Endothelial cell of umbilical vein (primary cell): ENCODE results near the gene NAV3.

Experiments
- CTCF ChIP-seq, 2 donors: IDR thresholded peaks; 1 replicate in 1 of 2; 2 replicates in 1 of 2; pipeline ENCODE4 v1.5.1; 2011; ENCODE audit warnings: low read length in 2 of 2, mild to moderate bottlenecking in 2 of 2, moderate library complexity in 2 of 2, control low read depth in 1 of 2, inconsistent platforms in 1 of 2, low read depth in 1 of 2; ENCODE audit not compliant: insufficient read depth in 1 of 2; ENCODE audit errors: extremely low read depth in 1 of 2
- FOS ChIP-seq: IDR thresholded peaks from 2 replicates; pipeline ENCODE4 v1.6.1; 2011; ENCODE audit warnings: mild to moderate bottlenecking, low read length, moderate library complexity, borderline replicate concordance; ENCODE audit not compliant: insufficient read depth
- JUN ChIP-seq: IDR thresholded peaks from 2 replicates; pipeline ENCODE4 v1.6.1; 2011; ENCODE audit warnings: borderline replicate concordance, low read depth; ENCODE audit not compliant: insufficient read length, insufficient read depth
- POLR2A ChIP-seq: IDR thresholded peaks from 2 replicates; pipeline ENCODE4 v1.6.1; 2012; ENCODE audit warnings: low read depth, mild to moderate bottlenecking, control low read depth, low read length
- POLR2AphosphoS5 ChIP-seq: IDR thresholded peaks from 2 replicates; pipeline ENCODE4 v1.6.1; 2012; ENCODE audit warnings: low read depth, mild to moderate bottlenecking, control low read depth, low read length, moderate library complexity; ENCODE audit not compliant: insufficient read depth

DNA sequence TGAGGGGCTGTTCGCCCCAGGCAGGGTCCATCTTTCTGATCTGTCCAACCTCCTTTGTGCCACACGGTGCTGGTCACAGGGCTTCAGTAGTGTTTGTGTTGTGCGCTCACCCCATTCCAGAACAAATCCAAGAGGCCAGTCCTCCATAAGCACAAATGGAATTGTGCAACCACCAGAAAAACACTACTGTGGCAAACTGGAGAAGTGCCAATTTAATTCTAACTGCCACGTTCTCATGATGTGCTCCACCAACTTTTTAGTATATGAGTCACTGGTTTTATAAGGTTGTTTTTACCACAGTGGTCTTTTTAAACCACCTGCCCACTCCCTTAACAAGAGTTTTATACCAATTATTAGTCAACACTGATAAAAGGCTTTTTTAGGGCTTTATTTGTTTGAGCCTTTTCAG, 380.2 kb downstream of the NAV3 start:
- TF ChIP-seq CTCF (IDR thresholded peaks at IDR 0.05; ENCODE audit: extremely low read depth in 1 of 2, insufficient read depth in 1 of 2, low read depth in 1 of 2, low read length in 2 of 2) (no peak), POLR2AphosphoS5 (no peak), POLR2A (no peak), FOS (no peak), JUN (no peak)
